GM12873 (cell line): Measurements from ENCODE around the gene RFC4.

ENCODE experiments used
- CTCF ChIP-seq: IDR thresholded peaks from 2 replicates; pipeline ENCODE4 v1.5.1; 2012; ENCODE audit warnings: low read depth, mild to moderate bottlenecking, moderate library complexity, low read length, control low read depth; ENCODE audit not compliant: insufficient read depth; ENCODE audit errors: missing control alignments

Gene RFC4

DNA sequence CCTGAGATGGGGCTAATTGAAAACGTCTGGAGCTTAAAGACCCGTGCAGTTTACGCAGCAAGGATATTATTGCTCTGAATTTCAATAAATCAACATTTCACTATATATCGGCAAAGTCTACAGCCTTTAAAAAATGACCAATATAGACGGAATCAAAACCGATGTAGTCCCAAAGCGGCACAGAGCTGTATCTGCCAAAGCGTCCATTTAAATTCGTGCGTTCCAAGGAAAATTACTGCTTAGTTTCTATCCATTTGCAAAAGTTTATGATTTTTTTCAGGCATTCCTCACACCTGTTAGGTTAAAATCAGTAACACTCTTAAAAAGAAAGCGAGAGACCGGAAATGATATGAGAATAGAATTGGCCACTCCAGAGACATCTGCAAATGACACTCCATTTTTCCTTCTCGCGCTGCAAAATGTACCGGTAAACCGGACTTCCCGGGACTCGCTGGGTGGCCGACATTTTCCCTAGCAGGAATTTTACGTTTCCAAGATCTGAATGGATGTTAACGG is 23.7 kb downstream of the RFC4 start:
- no peak for TF ChIP-seq CTCF

- no peak for TF ChIP-seq CTCF
These were observed 27.1 kb downstream of the RFC4 start for GRCh38 chr3:186779204-186779603.

GRCh38 chr3:186775999-186776398 is 30.3 kb downstream of the RFC4 start:
- no peak for TF ChIP-seq CTCF

- TF ChIP-seq CTCF, result no peak
These were observed 33.4 kb downstream of the RFC4 start for GRCh38 chr3:186772701-186773417.

GRCh38 chr3:186772281-186772694 is 34.0 kb downstream of the RFC4 start:
- TF ChIP-seq CTCF, result no peak

- no peak for TF ChIP-seq CTCF
These were observed 45.3 kb downstream of the RFC4 start for GRCh38 chr3:186760897-186761447.

DNA sequence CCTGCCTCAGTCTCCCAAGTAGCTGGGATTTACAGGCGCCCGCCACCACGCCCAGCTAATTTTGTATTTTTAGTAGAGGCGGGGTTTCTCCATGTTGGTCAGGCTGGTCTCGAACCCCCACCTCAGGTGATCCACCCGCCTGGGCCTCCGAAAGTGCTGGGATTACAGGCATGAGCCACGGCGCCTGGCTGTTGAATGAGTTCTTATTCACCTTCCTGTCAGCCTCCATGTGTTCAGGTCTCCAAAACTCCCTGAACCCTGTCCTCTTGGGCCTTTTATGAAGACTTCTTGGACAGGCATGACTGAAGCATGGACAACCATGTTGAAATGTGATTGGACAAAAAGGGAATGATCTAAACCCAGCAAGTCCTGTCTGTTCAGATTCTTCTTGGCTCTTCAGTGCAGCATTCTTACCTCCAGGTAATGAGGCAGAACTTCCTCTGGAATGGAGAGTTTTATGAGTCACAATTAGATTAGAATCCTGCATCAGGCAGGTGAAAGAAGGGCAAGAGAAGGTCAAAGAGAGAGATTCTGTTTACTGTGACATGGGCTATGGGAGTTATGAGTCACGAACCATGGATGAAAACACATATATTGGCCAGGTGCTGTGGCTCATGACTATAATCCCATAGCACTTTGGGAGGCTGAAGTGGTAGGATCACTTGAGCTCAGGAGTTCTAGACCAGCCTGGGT is 46.0 kb downstream of the RFC4 start:
- no peak for TF ChIP-seq CTCF
